Thyroid gland (tissue), 4 donors: ENCODE results near the gene FAM227A. TPM values are rescaled to one million over a fixed set of nuclear protein-coding genes. Genes with fewer than 3 reads are reported as not detected.

Experiments used
- DNase-seq, 2 donors: peaks; one replicate each; pipeline ENCODE4 v3.0.0-alpha.2; 2019
- H3K27ac ChIP-seq, 3 donors: fragments of 200-600 bp; sonication (generic); 1 replicate in 2 of 3; 2 replicates in 1 of 3; pipeline ENCODE4 v1.5.1; 2016 to 2019; ENCODE audit warnings: mild to moderate bottlenecking in 1 of 3, moderate library complexity in 1 of 3
- H3K27me3 ChIP-seq: fragments of 200-600 bp; sonication (generic); one replicate; pipeline ENCODE4 v1.5.1; 2019
- H3K36me3 ChIP-seq, 2 donors: fragments of 200-600 bp; sonication (generic); one replicate each; pipeline ENCODE4 v1.5.1; 2016 to 2019
- H3K4me1 ChIP-seq, 2 donors: fragments of 200-600 bp; sonication (generic); one replicate each; pipeline ENCODE4 v1.5.1; 2017 to 2019
- H3K4me3 ChIP-seq, 3 donors: fragments of 200-600 bp; sonication (generic); replicated peaks in 1 of 3; 1 replicate in 2 of 3; 2 replicates in 1 of 3; pipeline ENCODE4 v1.5.1; 2016; ENCODE audit warnings: mild to moderate bottlenecking in 1 of 3
- H3K9me3 ChIP-seq: fragments of 200-600 bp; sonication (generic); one replicate; pipeline ENCODE4 v1.5.1; 2017
- CTCF ChIP-seq, 6 experiments: fragments of 200-600 bp in 3 of 6; fragments of 450-650 bp in 3 of 6; sonication (generic) in 3 of 6; IDR thresholded peaks; one replicate each; pipeline ENCODE4 v1.5.1; 2016 to 2019; ENCODE audit warnings: antibody characterized with exemption in 6 of 6, mild to moderate bottlenecking in 2 of 6, inconsistent platforms in 1 of 6, moderate library complexity in 1 of 6
- POLR2A ChIP-seq, 2 donors: fragments of 450-650 bp; IDR thresholded peaks; one replicate each; pipeline ENCODE4 v1.6.1; 2017; ENCODE audit warnings: antibody characterized with exemption in 2 of 2, mild to moderate bottlenecking in 2 of 2, moderate library complexity in 1 of 2
- WGBS, 2 donors: methylation state at CpG; one replicate each; pipeline ENCODE4 v1.1.5; 2017; 5-methylcytosine and 5-hydroxymethylcytosine counted together
- intact Hi-C: fragments of 100-400 bp; cut with DNase I; formaldehyde crosslinking; loops from one replicate; pipeline ENCODE4 v1.15.1; 2023
- total RNA-seq, 4 donors: library from RNA; depleted of rRNA; stranded (reverse); fragments of >200 nt; gene quantifications; one replicate each; pipeline ENCODE4 v1.2.3, GENCODE V29; 2016

FAM227A gene
- total RNA-seq, 4 donors from 2014 or later: 8.4 to 12.6 (median 10.4) TPM

- intact Hi-C loops: no loop called here
- TF ChIP-seq POLR2A (IDR thresholded peaks at IDR 0.05) (no peak), CTCF (IDR thresholded peaks at IDR 0.05) (no peak)
- Histone ChIP-seq H3K4me3 (no peak overlapping the region), H3K27ac (peak overlapping the region; percentile 56 to 99 (median 98)), H3K27me3 (no peaks in the 10 kb centered on the region), H3K36me3 (no peaks in the 10 kb centered on the region), H3K9me3 (no peaks in the 10 kb centered on the region), H3K4me1 (peaks cover 49 to 50% of the 10 kb centered on the region in 2 donors)
- WGBS, 2 donors: 29 to 36% methylated on average over 3 of the region's 3 CpGs
- DNase-seq: peak; percentile 65 to 66
Measured at GRCh38 chr22:38696606-38697424, 40.6 kb upstream of the FAM227A start.

- no peaks in the 10 kb centered on the region for H3K9me3 ChIP-seq
- peaks cover 43 to 46% of the 10 kb centered on the region in 2 donors for H3K4me1 ChIP-seq
- H3K27ac ChIP-seq: peak overlapping the region in 1 of 3 donors; percentile 99
- H3K27me3 ChIP-seq: no peaks in the 10 kb centered on the region
- intact Hi-C loops: no loop called here
- DNase-seq: no peak
- WGBS, 2 donors: 76 to 85% methylated on average over 3 of the region's 3 CpGs
- no peak overlapping the region for H3K4me3 ChIP-seq
- H3K36me3 ChIP-seq: no peaks in the 10 kb centered on the region
- no peak for TF ChIP-seq POLR2A (IDR thresholded peaks at IDR 0.05)
- no peak for TF ChIP-seq CTCF (IDR thresholded peaks at IDR 0.05)
Measured at GRCh38 chr22:38694940-38695339, 38.7 kb upstream of the FAM227A start.

- TF ChIP-seq POLR2A (IDR thresholded peaks at IDR 0.05) (no peak), CTCF (IDR thresholded peaks at IDR 0.05) (no peak)
- Histone ChIP-seq H3K36me3 (peaks cover 0 to 6% of the 10 kb centered on the region in 2 donors), H3K9me3 (no peaks in the 10 kb centered on the region), H3K4me3 (no peak overlapping the region), H3K27me3 (no peaks in the 10 kb centered on the region), H3K27ac (no peak overlapping the region), H3K4me1 (peaks cover 34 to 38% of the 10 kb centered on the region in 2 donors)
- no peak for DNase-seq
- 86 to 91% methylated on average over 2 of the region's 2 CpGs for WGBS, 2 donors
- intact Hi-C loops: no loop called here
Measured at GRCh38 chr22:38694049-38694448, 37.9 kb upstream of the FAM227A start.

GRCh38 chr22:38689651-38690050 is 33.5 kb upstream of the FAM227A start:
- intact Hi-C loops: no loop called here
- H3K4me3 ChIP-seq: no peak overlapping the region
- TF ChIP-seq CTCF (IDR thresholded peaks at IDR 0.05): no peak
- no peak for TF ChIP-seq POLR2A (IDR thresholded peaks at IDR 0.05)
- H3K27ac ChIP-seq: no peak overlapping the region
- no peaks in the 10 kb centered on the region for H3K27me3 ChIP-seq
- DNase-seq: no peak
- no peaks in the 10 kb centered on the region for H3K4me1 ChIP-seq
- 70 to 73% methylated on average over 1 of the region's 1 CpG for WGBS, 2 donors
- H3K36me3 ChIP-seq: peaks cover 31 to 44% of the 10 kb centered on the region in 2 donors
- no peaks in the 10 kb centered on the region for H3K9me3 ChIP-seq

GRCh38 chr22:38685761-38686160 is 29.6 kb upstream of the FAM227A start:
- intact Hi-C loops: no loop called here
- 100% methylated on average over 1 of the region's 1 CpG for WGBS, 2 donors
- H3K4me1 ChIP-seq: peaks cover 7 to 11% of the 10 kb centered on the region in 2 donors
- no peaks in the 10 kb centered on the region for H3K9me3 ChIP-seq
- peaks cover 41 to 54% of the 10 kb centered on the region in 2 donors for H3K36me3 ChIP-seq
- no peak for TF ChIP-seq POLR2A (IDR thresholded peaks at IDR 0.05)
- H3K27ac ChIP-seq: no peak overlapping the region
- H3K27me3 ChIP-seq: no peaks in the 10 kb centered on the region
- DNase-seq: no peak
- no peak overlapping the region for H3K4me3 ChIP-seq
